Measurements from ENCODE around the gene NUDT22.

DNA sequence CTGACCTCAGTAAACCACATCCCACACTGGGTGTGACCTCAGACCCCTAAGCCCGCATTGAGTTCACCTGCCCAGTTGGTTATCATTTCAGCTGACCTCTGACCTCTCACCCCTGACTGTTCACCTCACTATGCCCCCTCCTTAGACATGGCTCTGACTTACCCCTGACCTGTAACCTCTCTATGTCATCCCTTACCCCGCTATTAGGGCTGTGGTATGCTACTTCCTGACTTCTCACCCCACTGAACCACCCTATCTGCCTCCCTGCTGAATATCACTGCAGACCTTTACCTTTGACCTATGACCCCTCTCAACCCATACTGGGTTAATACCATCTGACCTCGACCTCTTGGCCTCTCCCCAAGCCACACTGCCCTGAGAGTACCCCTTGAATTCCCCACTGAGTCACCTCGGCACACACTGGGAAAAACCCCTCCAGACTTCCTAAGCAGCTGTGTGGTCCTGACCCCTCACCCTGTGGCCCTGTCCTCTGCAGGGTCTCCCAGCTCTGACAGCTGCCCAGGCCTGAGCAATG lies 33.5 kb downstream of the NUDT22 start:
- TF ChIP-seq, protein P1, sequence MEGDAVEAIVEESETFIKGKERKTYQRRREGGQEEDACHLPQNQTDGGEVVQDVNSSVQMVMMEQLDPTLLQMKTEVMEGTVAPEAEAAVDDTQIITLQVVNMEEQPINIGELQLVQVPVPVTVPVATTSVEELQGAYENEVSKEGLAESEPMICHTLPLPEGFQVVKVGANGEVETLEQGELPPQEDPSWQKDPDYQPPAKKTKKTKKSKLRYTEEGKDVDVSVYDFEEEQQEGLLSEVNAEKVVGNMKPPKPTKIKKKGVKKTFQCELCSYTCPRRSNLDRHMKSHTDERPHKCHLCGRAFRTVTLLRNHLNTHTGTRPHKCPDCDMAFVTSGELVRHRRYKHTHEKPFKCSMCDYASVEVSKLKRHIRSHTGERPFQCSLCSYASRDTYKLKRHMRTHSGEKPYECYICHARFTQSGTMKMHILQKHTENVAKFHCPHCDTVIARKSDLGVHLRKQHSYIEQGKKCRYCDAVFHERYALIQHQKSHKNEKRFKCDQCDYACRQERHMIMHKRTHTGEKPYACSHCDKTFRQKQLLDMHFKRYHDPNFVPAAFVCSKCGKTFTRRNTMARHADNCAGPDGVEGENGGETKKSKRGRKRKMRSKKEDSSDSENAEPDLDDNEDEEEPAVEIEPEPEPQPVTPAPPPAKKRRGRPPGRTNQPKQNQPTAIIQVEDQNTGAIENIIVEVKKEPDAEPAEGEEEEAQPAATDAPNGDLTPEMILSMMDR (IDR thresholded peaks at IDR 0.05; ENCODE audit: insufficient read depth, low read length, poor library complexity, severe bottlenecking), result no peak
- TF ChIP-seq EZH2phosphoT487 (conservative IDR thresholded peaks at IDR 0.05; ENCODE audit: low read length), result no peak
